Glutamatergic neuron (in vitro differentiated cells): ENCODE measurements around the gene CRYGS. TPM values are rescaled to one million over a fixed set of nuclear protein-coding genes. Genes with fewer than 3 reads are reported as not detected.
A peak's percentile ranks its signal among the peaks of the same experiment; 100 is the strongest.
"Not testable (repeated sequence)": the region's sequence is repeated elsewhere in the genome, so short reads cannot be mapped to it uniquely, and the experiment has no call there.

Source experiments
- DNase-seq: peaks from one replicate; pipeline ENCODE4 v3.0.0; 2022
- H3K27ac Mint-ChIP-seq: one replicate; pipeline ENCODE4 v1.8.0; 2020; ENCODE audit warnings: mild to moderate bottlenecking, mixed read lengths, inconsistent platforms; ENCODE audit not compliant: unreplicated experiment
- H3K27me3 Mint-ChIP-seq: one replicate; pipeline ENCODE4 v1.8.0; 2020; ENCODE audit warnings: mild to moderate bottlenecking, moderate library complexity, mixed read lengths, inconsistent platforms; ENCODE audit not compliant: unreplicated experiment
- H3K36me3 Mint-ChIP-seq: one replicate; pipeline ENCODE4 v1.8.0; 2020; ENCODE audit warnings: mild to moderate bottlenecking, mixed read lengths, inconsistent platforms; ENCODE audit not compliant: unreplicated experiment
- H3K4me1 Mint-ChIP-seq: one replicate; pipeline ENCODE4 v1.8.0; 2020; ENCODE audit warnings: mild to moderate bottlenecking, low read depth, mixed read lengths, inconsistent platforms; ENCODE audit not compliant: unreplicated experiment
- H3K4me3 Mint-ChIP-seq: one replicate; pipeline ENCODE4 v1.8.0; 2020; ENCODE audit warnings: mild to moderate bottlenecking, mixed read lengths, inconsistent platforms; ENCODE audit not compliant: unreplicated experiment
- H3K9me3 Mint-ChIP-seq: one replicate; pipeline ENCODE4 v1.8.0; 2020; ENCODE audit warnings: mild to moderate bottlenecking, moderate library complexity, mixed read lengths, inconsistent platforms; ENCODE audit not compliant: unreplicated experiment
- CTCF ChIP-seq: fragments of 200-600 bp; sonication (generic); IDR thresholded peaks from one replicate; pipeline ENCODE4 v1.5.0; 2021; ENCODE audit not compliant: partially characterized antibody, unreplicated experiment
- total RNA-seq: library from RNA; stranded (reverse); fragmentation: NEBNext Ultra II Directional; extraction: Animal tissue kit (Norgen Biotek cat#: 25700); gene quantifications from one replicate; pipeline ENCODE4 v1.2.1, GENCODE V29; 2021; ENCODE audit not compliant: unreplicated experiment

The CRYGS gene
- total RNA-seq, 1 donor from 2014 or later: 3.7 TPM

GRCh38 chr3:186538779-186539178 is 5.4 kb downstream of the CRYGS start:
- Mint-ChIP-seq H3K9me3 (no peaks in the 10 kb centered on the region), H3K4me3 (no peak overlapping the region), H3K36me3 (no peaks in the 10 kb centered on the region), H3K27ac (no peak overlapping the region), H3K27me3 (no peaks in the 10 kb centered on the region), H3K4me1 (peaks cover 3% of the 10 kb centered on the region)
- no peak for TF ChIP-seq CTCF
- DNase-seq: no peak

GRCh38 chr3:186536883-186537844 is 7.0 kb downstream of the CRYGS start:
- Mint-ChIP-seq H3K36me3 (no peaks in the 10 kb centered on the region), H3K4me1 (peaks cover 7% of the 10 kb centered on the region), H3K27ac (no peak overlapping the region), H3K4me3 (no peak overlapping the region), H3K27me3 (no peaks in the 10 kb centered on the region), H3K9me3 (no peaks in the 10 kb centered on the region)
- DNase-seq: no peak
- TF ChIP-seq CTCF: no peak

GRCh38 chr3:186534113-186534669 is 10.0 kb downstream of the CRYGS start:
- Mint-ChIP-seq H3K4me1 (peaks cover 8% of the 10 kb centered on the region), H3K4me3 (no peak overlapping the region), H3K36me3 (no peaks in the 10 kb centered on the region), H3K27ac (no peak overlapping the region), H3K27me3 (peaks cover under 1% of the 10 kb centered on the region), H3K9me3 (no peaks in the 10 kb centered on the region)
- DNase-seq: no peak
- no peak for TF ChIP-seq CTCF

GRCh38 chr3:186532598-186533072 is 11.5 kb downstream of the CRYGS start:
- no peak for DNase-seq
- Mint-ChIP-seq H3K9me3 (peaks cover 9% of the 10 kb centered on the region), H3K4me3 (peak overlapping the region; percentile 23), H3K4me1 (peaks cover 13% of the 10 kb centered on the region), H3K27ac (peak overlapping the region; percentile 88), H3K36me3 (peaks cover 4% of the 10 kb centered on the region), H3K27me3 (peaks cover 7% of the 10 kb centered on the region)
- no peak for TF ChIP-seq CTCF

- not testable (repeated sequence) for H3K27ac Mint-ChIP-seq, H3K4me3 Mint-ChIP-seq, H3K36me3 Mint-ChIP-seq, H3K9me3 Mint-ChIP-seq, H3K27me3 Mint-ChIP-seq, DNase-seq
- peaks cover 10% of the 10 kb centered on the region for H3K4me1 Mint-ChIP-seq
These were observed 12.5 kb downstream of the CRYGS start for GRCh38 chr3:186531694-186532093.
